HuH-7 (cell line): Measurements from ENCODE around the gene PPP2R2C.

Experiments
- DNase-seq: peaks from one replicate; pipeline ENCODE4 v3.0.0; 2011; ENCODE audit warnings: low spot score

Gene PPP2R2C

GRCh38 chr4:6494431-6495295, 22.2 kb upstream of the PPP2R2C start:
- no peak for DNase-seq

GRCh38 chr4:6493658-6494304, 21.4 kb upstream of the PPP2R2C start:
- no peak for DNase-seq

GRCh38 chr4:6492861-6493657, 20.6 kb upstream of the PPP2R2C start:
- DNase-seq: no peak

GRCh38 chr4:6492027-6492590, 19.7 kb upstream of the PPP2R2C start:
- no peak for DNase-seq

GRCh38 chr4:6491235-6491634, 18.8 kb upstream of the PPP2R2C start:
- DNase-seq: no peak

- no peak for DNase-seq
Observed at GRCh38 chr4:6489927-6490326, 17.5 kb upstream of the PPP2R2C start.

GRCh38 chr4:6487466-6487865, 15.1 kb upstream of the PPP2R2C start:
- DNase-seq: no peak

- DNase-seq: no peak
Observed at GRCh38 chr4:6480534-6481088, 8.2 kb upstream of the PPP2R2C start.

- DNase-seq: no peak
Observed at GRCh38 chr4:6478546-6479220, 6.3 kb upstream of the PPP2R2C start.

GRCh38 chr4:6476893-6477292, 4.5 kb upstream of the PPP2R2C start:
- DNase-seq: no peak

GRCh38 chr4:6475492-6476020, 3.1 kb upstream of the PPP2R2C start:
- DNase-seq: no peak

- no peak for DNase-seq
Observed at GRCh38 chr4:6474705-6475457, 2.5 kb upstream of the PPP2R2C start.

GRCh38 chr4:6474053-6474568, 1.7 kb upstream of the PPP2R2C start:
- peak; percentile 65 for DNase-seq

GRCh38 chr4:6473264-6474052, 1.0 kb upstream of the PPP2R2C start:
- DNase-seq: no peak

- DNase-seq: no peak
Observed at GRCh38 chr4:6472008-6472386, 417 bp downstream of the PPP2R2C start.

GRCh38 chr4:6471307-6472007, 957 bp downstream of the PPP2R2C start:
- DNase-seq: no peak

- peak; percentile 50 for DNase-seq
Observed at GRCh38 chr4:6470502-6471306, 1.7 kb downstream of the PPP2R2C start.
